Mesothelial cell of epicardium (in vitro differentiated cells): ENCODE data around the gene DCTN3. TPM values are rescaled to one million over a fixed set of nuclear protein-coding genes. Genes with fewer than 3 reads are reported as not detected.

Experiments used
- DNase-seq, 2 experiments: peaks; one replicate each; pipeline ENCODE4 v3.0.0; 2021; ENCODE audit warnings: low spot score in 2 of 2; ENCODE audit not compliant: unreplicated experiment in 2 of 2
- H3K27ac Mint-ChIP-seq: 2 replicates; pipeline ENCODE4 v1.8.0; 2021; ENCODE audit warnings: mixed read lengths
- H3K27me3 Mint-ChIP-seq: 2 replicates; pipeline ENCODE4 v1.8.0; 2021; ENCODE audit warnings: low read depth, mixed read lengths
- H3K36me3 Mint-ChIP-seq: 2 replicates; pipeline ENCODE4 v1.8.0; 2021; ENCODE audit warnings: mixed read lengths
- H3K4me1 Mint-ChIP-seq: 2 replicates; pipeline ENCODE4 v1.8.0; 2021; ENCODE audit warnings: mixed read lengths
- H3K4me3 Mint-ChIP-seq: 2 replicates; pipeline ENCODE4 v1.8.0; 2021; ENCODE audit warnings: mild to moderate bottlenecking, moderate library complexity, mixed read lengths
- H3K9me3 Mint-ChIP-seq: 2 replicates; pipeline ENCODE4 v1.8.0; 2021; ENCODE audit warnings: mixed read lengths
- total RNA-seq: library from RNA; stranded (reverse); gene quantifications from 3 replicates; pipeline ENCODE4 v1.2.1, GENCODE V29; 2021
- TF ChIP-seq, protein P1 (sequence below): fragments of 200-600 bp; sonication (generic); IDR thresholded peaks from one replicate; pipeline ENCODE4 v1.5.0; 2021; ENCODE audit warnings: antibody characterized with exemption; ENCODE audit not compliant: unreplicated experiment

DCTN3 gene
- total RNA-seq, 1 donor from 2014 or later, result 77.1 TPM

GRCh38 chr9:34578241-34579103 lies 41.8 kb downstream of the DCTN3 start:
- peak in 1 of 2 experiments; percentile 67 for DNase-seq
- H3K4me1 Mint-ChIP-seq, result peaks cover 48% of the 10 kb centered on the region
- TF ChIP-seq, protein P1, sequence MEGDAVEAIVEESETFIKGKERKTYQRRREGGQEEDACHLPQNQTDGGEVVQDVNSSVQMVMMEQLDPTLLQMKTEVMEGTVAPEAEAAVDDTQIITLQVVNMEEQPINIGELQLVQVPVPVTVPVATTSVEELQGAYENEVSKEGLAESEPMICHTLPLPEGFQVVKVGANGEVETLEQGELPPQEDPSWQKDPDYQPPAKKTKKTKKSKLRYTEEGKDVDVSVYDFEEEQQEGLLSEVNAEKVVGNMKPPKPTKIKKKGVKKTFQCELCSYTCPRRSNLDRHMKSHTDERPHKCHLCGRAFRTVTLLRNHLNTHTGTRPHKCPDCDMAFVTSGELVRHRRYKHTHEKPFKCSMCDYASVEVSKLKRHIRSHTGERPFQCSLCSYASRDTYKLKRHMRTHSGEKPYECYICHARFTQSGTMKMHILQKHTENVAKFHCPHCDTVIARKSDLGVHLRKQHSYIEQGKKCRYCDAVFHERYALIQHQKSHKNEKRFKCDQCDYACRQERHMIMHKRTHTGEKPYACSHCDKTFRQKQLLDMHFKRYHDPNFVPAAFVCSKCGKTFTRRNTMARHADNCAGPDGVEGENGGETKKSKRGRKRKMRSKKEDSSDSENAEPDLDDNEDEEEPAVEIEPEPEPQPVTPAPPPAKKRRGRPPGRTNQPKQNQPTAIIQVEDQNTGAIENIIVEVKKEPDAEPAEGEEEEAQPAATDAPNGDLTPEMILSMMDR, result no peak
- no peaks in the 10 kb centered on the region for H3K36me3 Mint-ChIP-seq
- H3K9me3 Mint-ChIP-seq, result no peaks in the 10 kb centered on the region
- peak overlapping the region; percentile 62 for H3K4me3 Mint-ChIP-seq
- H3K27ac Mint-ChIP-seq, result peak overlapping the region; percentile 59
- peaks cover 76% of the 10 kb centered on the region for H3K27me3 Mint-ChIP-seq

- H3K9me3 Mint-ChIP-seq, result no peaks in the 10 kb centered on the region
- peak overlapping the region; percentile 68 for H3K4me3 Mint-ChIP-seq
- peak overlapping the region; percentile 89 for H3K27ac Mint-ChIP-seq
- H3K27me3 Mint-ChIP-seq, result peaks cover 69% of the 10 kb centered on the region
- H3K36me3 Mint-ChIP-seq, result no peaks in the 10 kb centered on the region
- peaks cover 47% of the 10 kb centered on the region for H3K4me1 Mint-ChIP-seq
- DNase-seq, result no peak
- TF ChIP-seq, protein P1, result no peak
Observed at GRCh38 chr9:34577400-34578240, 42.7 kb downstream of the DCTN3 start.

DNA sequence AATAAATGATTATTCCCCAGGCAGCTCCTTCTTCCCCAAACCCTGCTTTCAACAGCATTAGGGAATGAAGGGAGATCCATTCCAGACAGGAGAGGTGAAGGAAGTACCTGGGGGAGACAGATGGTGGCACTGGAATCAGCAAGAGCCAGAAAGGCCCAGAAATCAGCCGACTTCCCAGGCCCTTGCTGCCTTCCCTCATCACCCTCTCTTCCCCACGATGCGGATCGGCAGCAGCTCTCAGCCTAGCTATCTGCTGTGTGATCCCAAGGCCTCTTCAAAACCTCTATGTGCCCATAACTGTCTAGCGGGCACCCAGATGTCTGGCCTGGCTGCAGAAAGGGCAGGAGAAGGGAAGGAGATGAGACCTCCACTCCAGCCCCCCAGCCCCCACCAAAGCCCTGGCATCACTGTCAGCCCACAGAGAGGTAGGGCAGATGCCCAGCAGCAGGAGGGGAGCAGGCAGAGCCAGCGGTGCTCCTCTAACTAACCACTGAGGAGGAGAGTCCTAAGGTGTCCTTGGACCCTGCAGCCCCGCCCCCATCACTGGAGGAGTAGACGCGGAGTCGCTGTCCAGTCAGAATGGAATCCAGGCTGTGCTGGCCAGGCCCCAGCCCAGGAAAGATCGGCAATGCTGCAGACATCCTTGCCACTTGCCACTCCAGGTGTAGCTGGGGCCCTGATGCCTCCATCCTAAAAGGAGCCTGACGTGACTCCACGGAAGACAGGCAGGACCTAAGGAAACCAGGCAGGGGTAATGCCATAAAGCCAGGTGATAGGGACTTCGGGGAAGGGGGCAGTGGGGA lies 43.5 kb downstream of the DCTN3 start:
- Mint-ChIP-seq H3K36me3 (no peaks in the 10 kb centered on the region), H3K4me1 (peaks cover 44% of the 10 kb centered on the region), H3K27ac (peak overlapping the region; percentile 89), H3K27me3 (peaks cover 62% of the 10 kb centered on the region), H3K9me3 (no peaks in the 10 kb centered on the region), H3K4me3 (peak overlapping the region; percentile 68)
- TF ChIP-seq, protein P1, result no peak
- no peak for DNase-seq

- Mint-ChIP-seq H3K4me1 (peaks cover 51% of the 10 kb centered on the region), H3K27ac (peak overlapping the region; percentile 44), H3K9me3 (no peaks in the 10 kb centered on the region), H3K4me3 (peak overlapping the region; percentile 4), H3K36me3 (no peaks in the 10 kb centered on the region), H3K27me3 (peaks cover 57% of the 10 kb centered on the region)
- TF ChIP-seq, protein P1, result no peak
- no peak for DNase-seq
Observed at GRCh38 chr9:34575862-34576596, 44.3 kb downstream of the DCTN3 start.

DNA sequence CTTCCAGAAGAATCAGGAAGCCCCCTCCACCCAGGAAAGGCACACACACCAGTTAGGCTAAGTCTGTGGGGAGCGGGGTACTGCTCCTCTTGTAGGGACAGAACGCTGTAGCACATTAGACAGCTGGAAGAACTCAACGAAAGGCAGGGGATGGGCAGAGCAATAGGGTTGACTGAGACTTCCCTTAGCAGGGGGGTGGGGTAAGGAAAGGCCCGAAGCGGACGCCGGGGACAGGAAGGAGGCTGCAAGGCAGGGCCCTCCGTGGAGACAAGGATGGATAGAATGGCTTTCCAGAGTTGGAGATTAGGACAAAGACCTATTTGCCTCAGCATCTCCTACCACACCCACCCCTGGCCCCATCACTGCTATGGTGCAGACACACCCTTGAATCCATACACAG lies 45.1 kb downstream of the DCTN3 start:
- no peak overlapping the region for H3K4me3 Mint-ChIP-seq

More for the DNA sequence above, 45.1 kb downstream of the DCTN3 start:
- no peaks in the 10 kb centered on the region for H3K9me3 Mint-ChIP-seq
- H3K27ac Mint-ChIP-seq, result no peak overlapping the region
- H3K36me3 Mint-ChIP-seq, result no peaks in the 10 kb centered on the region
- TF ChIP-seq, protein P1, result no peak
- DNase-seq, result no peak
- H3K27me3 Mint-ChIP-seq, result peaks cover 49% of the 10 kb centered on the region
- H3K4me1 Mint-ChIP-seq, result peaks cover 51% of the 10 kb centered on the region
